CD14-positive monocyte (primary cell): ENCODE results near the gene HAPLN1. TPM values are rescaled to one million over a fixed set of nuclear protein-coding genes. Genes with fewer than 3 reads are reported as not detected.

Experiments used
- DNase-seq, 3 donors: peaks; one replicate each; pipeline ENCODE4 v3.0.0-alpha.2; 2011 to 2022
- H2AFZ ChIP-seq: 2 replicates; pipeline ENCODE4 v1.6.0; 2012; ENCODE audit warnings: mild to moderate bottlenecking, low read depth, low read length, inconsistent platforms; ENCODE audit not compliant: insufficient read depth, poor library complexity, severe bottlenecking
- H3K27ac ChIP-seq, 2 donors: 1 replicate in 1 of 2; 2 replicates in 1 of 2; pipeline ENCODE4 v1.5.1; 2012 to 2013; ENCODE audit warnings: low read length in 2 of 2, control low read depth in 1 of 2, inconsistent platforms in 1 of 2, low read depth in 1 of 2, mild to moderate bottlenecking in 1 of 2
- H3K27me3 ChIP-seq, 2 donors: one replicate each; pipeline versions ENCODE4 v1.6.0 to v1.6.1; 2011 to 2013; ENCODE audit warnings: low read length in 2 of 2; ENCODE audit not compliant: control insufficient read depth in 2 of 2, insufficient read depth in 2 of 2
- H3K36me3 ChIP-seq, 2 donors: replicated peaks in 1 of 2; 1 replicate in 1 of 2; 2 replicates in 1 of 2; pipeline versions ENCODE4 v1.5.1 to v1.6.1; 2012 to 2013; ENCODE audit warnings: low read length in 2 of 2, control low read depth in 1 of 2, inconsistent platforms in 1 of 2, mild to moderate bottlenecking in 1 of 2; ENCODE audit not compliant: insufficient read depth in 2 of 2, control insufficient read depth in 1 of 2
- H3K4me1 ChIP-seq, 2 donors: 1 replicate in 1 of 2; 2 replicates in 1 of 2; pipeline versions ENCODE4 v1.5.1 to v1.6.1; 2012 to 2013; ENCODE audit warnings: low read length in 2 of 2, control low read depth in 1 of 2, inconsistent platforms in 1 of 2, mild to moderate bottlenecking in 1 of 2, moderate library complexity in 1 of 2; ENCODE audit not compliant: insufficient read depth in 2 of 2, control insufficient read depth in 1 of 2
- H3K4me2 ChIP-seq: replicated peaks from 2 replicates; pipeline ENCODE3; 2012; ENCODE audit warnings: low read length, moderate library complexity, mild to moderate bottlenecking; ENCODE audit not compliant: poor library complexity, severe bottlenecking; ENCODE audit errors: extremely low read depth
- H3K4me3 ChIP-seq, 3 experiments: fragments of 200-600 bp in 1 of 3; sonication (generic) in 1 of 3; replicated peaks in 1 of 3; 1 replicate in 2 of 3; 2 replicates in 1 of 3; pipeline ENCODE4 v1.5.1; 2011 to 2013; ENCODE audit warnings: low read length in 3 of 3, mild to moderate bottlenecking in 3 of 3, control low read depth in 2 of 3, low read depth in 2 of 3, inconsistent platforms in 1 of 3, moderate library complexity in 1 of 3
- H3K79me2 ChIP-seq: 2 replicates; pipeline ENCODE4 v1.6.0; 2012; ENCODE audit warnings: mild to moderate bottlenecking, control low read depth, inconsistent platforms, low read length, moderate library complexity; ENCODE audit not compliant: insufficient read depth
- H3K9ac ChIP-seq: 2 replicates; pipeline ENCODE4 v1.6.0; 2017; ENCODE audit warnings: low read length, mild to moderate bottlenecking; ENCODE audit not compliant: insufficient read depth, poor library complexity, severe bottlenecking
- H3K9me3 ChIP-seq, 2 donors: replicated peaks in 1 of 2; 1 replicate in 1 of 2; 2 replicates in 1 of 2; pipeline versions ENCODE4 v1.5.1 to v1.6.1; 2012 to 2013; ENCODE audit warnings: low read length in 2 of 2, control low read depth in 1 of 2; ENCODE audit not compliant: control insufficient read depth in 1 of 2, insufficient read depth in 1 of 2
- H4K20me1 ChIP-seq: 2 replicates; pipeline ENCODE4 v1.6.0; 2012; ENCODE audit warnings: mild to moderate bottlenecking, low read length, control low read depth, moderate library complexity; ENCODE audit not compliant: insufficient read depth
- H3K27ac Mint-ChIP-seq, 7 donors: one replicate each; pipeline ENCODE4 v1.8.0; 2020; ENCODE audit warnings: mild to moderate bottlenecking in 7 of 7, mixed read lengths in 7 of 7, moderate library complexity in 6 of 7, inconsistent platforms in 2 of 7
- H3K27me3 Mint-ChIP-seq, 3 donors: one replicate each; pipeline ENCODE4 v1.8.0; 2021 to 2022; ENCODE audit warnings: low read depth in 3 of 3, mild to moderate bottlenecking in 3 of 3, mixed read lengths in 3 of 3, moderate library complexity in 3 of 3, inconsistent platforms in 1 of 3
- H3K36me3 Mint-ChIP-seq, 2 donors: one replicate each; pipeline ENCODE4 v1.8.0; 2020; ENCODE audit warnings: mixed read lengths in 2 of 2, inconsistent platforms in 1 of 2, mild to moderate bottlenecking in 1 of 2
- H3K4me1 Mint-ChIP-seq: one replicate; pipeline ENCODE4 v1.8.0; 2020; ENCODE audit warnings: mild to moderate bottlenecking, mixed read lengths
- H3K4me3 Mint-ChIP-seq, 2 donors: one replicate each; pipeline ENCODE4 v1.8.0; 2020; ENCODE audit warnings: mild to moderate bottlenecking in 2 of 2, mixed read lengths in 2 of 2, moderate library complexity in 1 of 2
- H3K9me3 Mint-ChIP-seq, 7 donors: one replicate each; pipeline ENCODE4 v1.8.0; 2020 to 2022; ENCODE audit warnings: mixed read lengths in 7 of 7, mild to moderate bottlenecking in 6 of 7, moderate library complexity in 6 of 7, inconsistent platforms in 2 of 7
- WGBS: methylation state at CpG from one replicate; pipeline ENCODE4 v1.1.5; 2013; ENCODE audit warnings: missing lambda C conversion rate; ENCODE audit not compliant: insufficient coverage; 5-methylcytosine and 5-hydroxymethylcytosine counted together
- intact Hi-C, 2 donors: fragments of 100-400 bp; cut with micrococcal nuclease; formaldehyde crosslinking; loops; one replicate each; pipeline versions ENCODE4 v1.15.0 to v1.15.1; 2023
- polyA plus RNA-seq, 3 donors: library from polyadenylated mRNA; depleted of rRNA in 1 of 3; unstranded in 2 of 3; stranded (reverse) in 1 of 3; fragments of 300-500 nt in 2 of 3; fragments of >200 nt in 1 of 3; fragmentation: Illumina TruSeq in 2 of 3; gene quantifications; 1 replicate in 2 of 3; 2 replicates in 1 of 3; pipeline ENCODE4 v1.2.3, GENCODE V29; 2012 to 2021
- TF ChIP-seq, protein P1 (sequence below): fragments of 200-600 bp; IDR thresholded peaks from one replicate; pipeline ENCODE4 v1.8.0; 2022; ENCODE audit warnings: antibody characterized with exemption, mild to moderate bottlenecking

The HAPLN1 gene
- polyA plus RNA-seq, 3 donors: not detected

DNA sequence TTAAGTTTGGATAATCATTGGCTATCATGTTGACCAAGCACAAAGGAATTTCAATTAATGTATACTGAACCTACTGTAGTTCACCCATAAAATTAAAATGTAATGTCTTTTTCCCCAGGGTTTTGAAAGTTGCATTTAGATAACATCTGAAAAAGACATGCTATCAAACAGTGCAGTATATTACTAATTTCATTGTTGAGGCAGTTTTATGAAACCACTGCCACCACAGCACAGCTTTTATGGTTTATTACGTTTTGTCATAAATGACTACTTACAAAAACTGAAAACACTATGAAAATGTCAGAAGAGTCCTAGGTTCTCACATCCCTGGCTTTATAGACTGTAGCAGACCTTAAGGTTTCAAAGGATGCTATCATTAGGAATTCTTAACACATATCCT is 32.0 kb upstream of the HAPLN1 start:
- H3K36me3 ChIP-seq: no peaks in the 10 kb centered on the region
- H3K4me2 ChIP-seq: no peak overlapping the region
- Mint-ChIP-seq H3K27me3 (peaks cover 0 to 2% (median 0%) of the 10 kb centered on the region in 3 donors), H3K4me3 (no peak overlapping the region), H3K36me3 (no peaks in the 10 kb centered on the region), H3K9me3 (peaks cover 2 to 10% (median 6%) of the 10 kb centered on the region in 7 donors), H3K27ac (no peak overlapping the region), H3K4me1 (peaks cover 13% of the 10 kb centered on the region)
- no peaks in the 10 kb centered on the region for H4K20me1 ChIP-seq
- H3K9ac ChIP-seq: no peak overlapping the region
- TF ChIP-seq, protein P1, sequence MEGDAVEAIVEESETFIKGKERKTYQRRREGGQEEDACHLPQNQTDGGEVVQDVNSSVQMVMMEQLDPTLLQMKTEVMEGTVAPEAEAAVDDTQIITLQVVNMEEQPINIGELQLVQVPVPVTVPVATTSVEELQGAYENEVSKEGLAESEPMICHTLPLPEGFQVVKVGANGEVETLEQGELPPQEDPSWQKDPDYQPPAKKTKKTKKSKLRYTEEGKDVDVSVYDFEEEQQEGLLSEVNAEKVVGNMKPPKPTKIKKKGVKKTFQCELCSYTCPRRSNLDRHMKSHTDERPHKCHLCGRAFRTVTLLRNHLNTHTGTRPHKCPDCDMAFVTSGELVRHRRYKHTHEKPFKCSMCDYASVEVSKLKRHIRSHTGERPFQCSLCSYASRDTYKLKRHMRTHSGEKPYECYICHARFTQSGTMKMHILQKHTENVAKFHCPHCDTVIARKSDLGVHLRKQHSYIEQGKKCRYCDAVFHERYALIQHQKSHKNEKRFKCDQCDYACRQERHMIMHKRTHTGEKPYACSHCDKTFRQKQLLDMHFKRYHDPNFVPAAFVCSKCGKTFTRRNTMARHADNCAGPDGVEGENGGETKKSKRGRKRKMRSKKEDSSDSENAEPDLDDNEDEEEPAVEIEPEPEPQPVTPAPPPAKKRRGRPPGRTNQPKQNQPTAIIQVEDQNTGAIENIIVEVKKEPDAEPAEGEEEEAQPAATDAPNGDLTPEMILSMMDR: no peak
- no peaks in the 10 kb centered on the region for H3K27me3 ChIP-seq
- H2AFZ ChIP-seq: no peak overlapping the region
- no peak overlapping the region for H3K27ac ChIP-seq
- H3K9me3 ChIP-seq: peaks cover 0 to 3% of the 10 kb centered on the region in 2 donors
- H3K4me1 ChIP-seq: peaks cover 11 to 13% of the 10 kb centered on the region in 2 donors
- H3K79me2 ChIP-seq: no peaks in the 10 kb centered on the region
- DNase-seq: no peak
- no CpG with 5 or more reads among the region's 1 CpG for WGBS
- no peak overlapping the region for H3K4me3 ChIP-seq
- intact Hi-C loops: no loop called here

- peaks cover 11 to 13% of the 10 kb centered on the region in 2 donors for H3K4me1 ChIP-seq
- TF ChIP-seq, protein P1: no peak
- no peak overlapping the region for H3K4me3 ChIP-seq
- H3K4me2 ChIP-seq: no peak overlapping the region
- intact Hi-C loops: no loop called here
- Mint-ChIP-seq H3K27ac (peak overlapping the region in 3 of 7 donors; percentile 2 to 76 (median 14)), H3K4me1 (peaks cover 13% of the 10 kb centered on the region), H3K9me3 (peaks cover 6 to 17% (median 12%) of the 10 kb centered on the region in 7 donors), H3K4me3 (no peak overlapping the region), H3K36me3 (no peaks in the 10 kb centered on the region), H3K27me3 (peaks cover 0 to 2% (median 0%) of the 10 kb centered on the region in 3 donors)
- DNase-seq: peak in 1 of 3 donors; percentile 4
- H3K79me2 ChIP-seq: no peaks in the 10 kb centered on the region
- no peak overlapping the region for H2AFZ ChIP-seq
- peaks cover 0 to 10% of the 10 kb centered on the region in 2 donors for H3K9me3 ChIP-seq
- H3K27me3 ChIP-seq: no peaks in the 10 kb centered on the region
- no CpG with 5 or more reads among the region's 1 CpG for whole genome bisulfite sequencing
- H3K27ac ChIP-seq: no peak overlapping the region
- no peaks in the 10 kb centered on the region for H3K36me3 ChIP-seq
- H3K9ac ChIP-seq: no peak overlapping the region
- H4K20me1 ChIP-seq: no peaks in the 10 kb centered on the region
These were observed 30.5 kb upstream of the HAPLN1 start for GRCh38 chr5:83751201-83751600.
